HG03097 (cell line): ENCODE data around the gene KCNK3.
"Not testable (repeated sequence)": the region's sequence is repeated elsewhere in the genome, so short reads cannot be mapped to it uniquely, and the experiment has no call there.

Experiments used
- ATAC-seq: cut with Tn5 transposase; IDR thresholded peaks from one replicate; pipeline ENCODE4 v1.9.1; 2021; ENCODE audit not compliant: unreplicated experiment, low FRiP score

KCNK3 gene

DNA sequence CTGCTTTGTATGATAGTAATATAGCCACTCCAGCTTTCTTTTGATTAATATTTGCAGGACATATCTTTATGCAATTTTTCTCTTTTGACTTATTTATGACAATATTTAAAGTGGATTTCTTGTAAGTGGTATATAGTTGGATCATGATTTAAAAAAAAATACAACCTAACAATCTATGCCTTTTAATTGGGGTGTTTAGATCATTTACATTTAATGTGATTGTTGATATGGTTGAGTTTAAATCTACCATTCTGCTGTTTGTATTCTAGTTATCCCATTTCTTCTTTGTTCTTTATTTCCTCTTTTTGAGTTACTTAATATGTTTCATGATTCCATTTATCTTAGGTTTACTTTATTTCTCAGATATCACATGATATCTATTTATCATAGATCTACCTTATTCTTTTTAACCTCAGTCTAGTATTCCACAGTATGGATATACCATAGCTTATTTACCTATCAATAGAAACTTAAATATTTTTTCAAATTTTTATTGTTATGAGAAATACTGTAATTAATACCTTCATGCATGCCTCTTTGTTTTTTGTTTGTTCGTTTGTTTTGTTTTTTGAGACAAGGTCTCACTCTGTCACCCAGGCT, 32.1 kb upstream of the KCNK3 start:
- ATAC-seq, result no peak

DNA sequence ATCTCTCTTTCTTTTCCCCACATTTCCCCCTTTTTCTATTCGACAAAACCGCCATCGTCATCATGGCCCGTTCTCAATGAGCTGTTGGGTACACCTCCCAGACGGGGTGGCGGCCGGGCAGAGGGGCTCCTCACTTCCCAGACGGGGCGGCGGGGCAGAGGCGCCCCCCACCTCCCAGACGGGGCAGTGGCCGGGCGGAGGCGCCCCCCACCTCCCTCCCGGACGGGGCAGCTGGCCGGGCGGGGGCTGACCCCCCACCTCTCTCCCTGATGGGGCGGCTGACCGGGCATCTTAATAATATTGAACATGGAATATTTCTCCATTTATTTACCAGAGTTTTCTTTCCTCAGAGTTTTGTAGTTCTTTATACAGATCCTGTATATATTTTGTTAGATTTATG, 27.2 kb upstream of the KCNK3 start:
- ATAC-seq, result not testable (repeated sequence)

- no peak for ATAC-seq
Observed at GRCh38 chr2:26666671-26667070, 25.9 kb upstream of the KCNK3 start.

DNA sequence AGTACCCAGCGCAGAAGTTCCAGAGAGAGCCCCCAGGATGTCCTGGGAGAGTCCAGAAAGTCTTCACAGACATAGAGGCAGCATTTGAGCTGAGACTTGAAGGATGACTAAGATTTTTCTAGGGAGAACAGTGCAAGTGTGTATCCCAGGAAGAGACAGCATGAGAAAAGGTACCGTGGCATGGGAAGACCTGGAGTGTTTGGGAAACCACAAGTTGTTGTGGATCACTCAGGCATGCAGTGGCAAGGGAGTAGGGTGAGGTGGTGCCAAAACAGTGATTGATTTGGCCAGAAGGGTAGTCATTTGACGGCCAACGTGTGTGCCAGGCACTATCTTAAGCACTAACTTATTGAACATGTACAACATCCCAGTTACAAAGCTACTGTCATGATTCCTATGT, 24.5 kb upstream of the KCNK3 start:
- no peak for ATAC-seq

DNA sequence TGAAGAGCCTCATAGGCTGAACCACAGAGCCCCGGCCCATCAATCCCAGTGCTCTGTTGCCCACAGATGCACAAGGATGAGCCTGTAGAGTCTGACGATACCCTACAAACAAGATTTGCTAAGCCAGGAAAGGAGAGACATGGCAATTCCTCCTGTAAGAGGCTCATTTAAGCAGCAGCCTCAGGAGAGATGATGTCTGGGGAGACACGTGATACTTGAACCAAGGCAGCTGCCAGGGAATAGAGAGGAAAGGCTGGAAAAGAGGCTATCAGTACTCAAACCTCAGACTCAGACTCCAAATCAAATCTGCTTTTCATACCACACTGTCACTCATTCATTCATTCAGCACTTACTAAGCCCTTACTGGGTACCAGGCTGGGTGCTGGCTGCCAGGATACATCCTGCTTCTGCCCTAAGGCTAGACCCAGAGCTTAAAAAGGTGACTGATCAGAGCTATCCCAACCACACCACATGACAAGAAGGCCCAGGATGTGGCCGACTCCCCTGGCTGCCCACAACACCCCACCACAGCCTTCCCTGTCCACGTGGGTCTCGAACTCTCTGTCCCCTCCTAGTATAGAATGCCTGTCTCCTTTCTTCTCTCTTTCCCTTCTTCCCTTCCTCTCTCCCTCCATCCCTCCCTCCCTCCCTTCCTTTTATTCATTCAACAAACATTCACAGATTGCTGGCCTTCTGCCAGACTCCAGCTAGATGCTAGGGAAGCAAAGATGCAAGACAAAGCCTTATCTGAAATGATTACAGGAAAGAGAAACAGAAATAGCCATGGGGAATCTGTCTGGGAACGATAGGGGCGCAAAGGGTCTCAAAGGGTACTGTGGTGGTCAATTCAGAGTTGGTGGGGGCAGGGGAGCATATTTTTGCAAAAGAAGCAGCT, 23.4 kb upstream of the KCNK3 start:
- no peak for ATAC-seq

- ATAC-seq, result no peak
Observed at GRCh38 chr2:26670171-26670570, 22.4 kb upstream of the KCNK3 start.

DNA sequence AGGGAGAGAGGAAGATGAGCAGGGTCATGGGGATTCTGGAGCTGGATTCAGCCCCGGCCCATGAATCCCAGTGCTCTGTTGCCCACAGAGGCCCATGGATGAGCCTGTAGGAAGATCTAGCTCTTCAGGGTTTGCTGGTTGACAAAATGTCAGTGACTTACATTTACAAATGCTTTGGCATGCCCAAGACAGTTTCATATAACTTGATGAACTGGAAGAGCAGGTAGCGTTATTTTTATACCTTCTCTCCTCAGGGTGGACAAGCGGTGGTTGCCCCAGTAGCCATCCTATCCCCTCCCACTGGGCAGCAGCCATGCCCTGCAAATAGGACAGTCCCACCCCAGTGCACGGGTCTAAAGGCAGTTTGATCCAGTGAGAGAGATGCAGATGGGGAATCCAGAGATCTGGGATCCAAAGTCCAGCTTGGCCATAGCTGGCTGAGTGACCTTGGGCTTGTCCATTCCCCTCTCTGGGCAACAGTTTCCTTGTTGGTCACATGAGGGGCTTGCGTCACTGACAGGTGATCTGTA, 21.5 kb upstream of the KCNK3 start:
- ATAC-seq, result no peak

DNA sequence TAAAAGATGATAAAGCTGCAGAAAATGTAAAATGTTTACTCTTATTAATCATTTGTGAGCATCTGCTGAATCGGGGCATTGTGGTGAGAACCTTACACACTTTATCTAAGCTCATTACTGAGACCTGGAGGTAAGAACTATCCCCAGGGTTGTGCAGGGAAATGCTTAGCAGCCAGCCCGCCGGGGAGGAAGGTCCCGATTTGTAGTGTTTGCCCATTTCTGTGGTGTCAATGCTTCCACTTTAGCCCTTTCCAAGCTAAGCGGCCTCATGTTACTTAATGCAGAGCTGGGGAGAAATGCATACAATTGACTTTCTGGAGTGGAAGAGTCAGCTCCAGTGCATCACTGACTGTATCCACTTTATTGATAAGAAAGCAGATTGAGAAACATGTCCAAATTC, 20.8 kb upstream of the KCNK3 start:
- no peak for ATAC-seq

GRCh38 chr2:26672112-26672817, 20.3 kb upstream of the KCNK3 start:
- ATAC-seq, result no peak

- no peak for ATAC-seq
Observed at GRCh38 chr2:26672818-26673393, 19.6 kb upstream of the KCNK3 start.

- ATAC-seq, result no peak
Observed at GRCh38 chr2:26674002-26674751, 18.3 kb upstream of the KCNK3 start.

DNA sequence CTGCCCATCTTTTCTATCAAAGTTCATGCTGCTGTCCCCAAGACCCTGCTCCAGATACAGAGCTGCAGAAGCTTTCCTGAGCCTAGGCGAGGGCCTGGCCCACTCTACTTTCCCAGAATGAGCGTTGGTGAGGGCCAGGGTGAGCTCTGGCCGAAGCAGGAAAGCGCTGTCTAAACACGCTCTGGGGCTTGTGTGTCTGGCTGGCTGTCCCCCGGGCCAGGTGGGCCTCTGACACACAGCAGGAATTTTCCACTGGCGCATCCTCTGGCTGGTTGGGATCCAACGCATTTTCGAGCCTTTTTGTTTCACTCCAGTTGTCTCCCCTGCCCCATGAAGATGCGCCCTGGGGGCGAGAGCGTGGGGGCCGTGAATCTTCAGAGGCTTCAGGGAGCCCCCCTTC, 17.8 kb upstream of the KCNK3 start:
- no peak for ATAC-seq

DNA sequence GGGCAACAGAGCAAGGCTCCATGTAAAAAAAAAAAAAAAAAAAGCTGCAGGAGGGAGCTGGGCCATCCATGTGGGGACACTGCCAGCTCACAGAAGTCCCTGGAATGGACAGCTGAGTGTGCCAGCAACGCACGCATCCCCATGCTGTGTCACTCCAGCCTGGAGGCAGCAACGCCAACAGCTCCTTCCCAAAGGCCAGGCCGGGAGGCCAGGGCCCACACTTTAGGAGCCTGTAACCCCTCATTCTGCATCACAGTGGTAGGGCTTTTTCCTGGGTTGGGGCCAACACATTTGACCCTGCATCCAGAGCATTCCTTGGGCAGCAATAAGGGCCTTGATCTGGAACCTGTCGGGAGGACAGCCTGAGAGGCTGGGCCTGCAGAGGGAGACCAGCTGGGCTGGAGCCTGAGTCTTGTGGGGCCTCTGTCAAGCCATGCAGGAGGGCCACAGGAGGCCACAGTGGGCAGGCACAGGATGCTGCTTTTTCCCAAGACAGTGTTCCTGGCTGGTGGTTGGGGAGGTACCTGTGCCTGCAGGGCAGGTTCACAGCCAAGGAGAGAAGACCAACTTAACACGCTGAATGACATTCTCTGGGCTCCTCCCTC, 16.8 kb upstream of the KCNK3 start:
- ATAC-seq, result no peak

GRCh38 chr2:26678035-26678434, 14.5 kb upstream of the KCNK3 start:
- no peak for ATAC-seq

DNA sequence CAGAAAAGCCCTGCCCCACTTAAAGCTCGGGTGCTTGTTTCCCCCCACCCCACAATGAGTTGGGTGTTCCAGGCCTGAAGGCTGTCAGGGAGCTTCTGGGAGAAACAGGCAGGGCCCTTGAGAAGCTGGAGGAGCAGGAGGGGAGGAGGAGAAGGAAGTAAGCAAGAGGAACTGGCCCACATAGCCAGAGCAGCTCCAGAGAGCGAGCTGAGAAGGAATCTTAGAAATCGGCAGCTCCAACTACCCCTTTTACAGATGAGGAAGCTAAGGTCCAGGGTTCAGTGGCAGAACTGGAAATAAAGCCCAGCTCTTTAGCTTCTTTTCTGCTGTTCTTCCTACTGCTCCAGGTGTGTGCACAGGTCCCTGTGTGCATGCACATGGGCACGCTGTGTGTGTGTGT, 12.7 kb upstream of the KCNK3 start:
- no peak for ATAC-seq

- no peak for ATAC-seq
Observed at GRCh38 chr2:26681656-26682055, 10.9 kb upstream of the KCNK3 start.

DNA sequence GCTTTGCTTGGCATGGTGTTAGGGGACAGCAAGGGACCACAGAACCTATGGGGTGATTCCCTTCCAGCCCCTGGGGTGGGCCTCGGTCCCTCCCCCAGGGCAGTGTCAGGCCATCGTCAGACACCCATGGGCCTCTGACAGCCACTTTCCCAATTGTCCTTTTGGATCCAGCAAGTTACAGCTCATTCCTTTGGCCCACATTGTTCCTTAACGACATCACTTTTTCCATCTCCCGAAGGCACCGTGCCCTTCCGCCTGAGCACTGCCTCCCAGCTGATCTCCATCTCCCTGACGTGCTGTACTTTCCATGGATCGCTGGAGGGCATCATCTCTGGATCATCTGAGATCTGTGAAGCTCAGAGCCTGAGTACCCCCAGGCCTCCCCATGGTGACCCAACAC, 10.4 kb upstream of the KCNK3 start:
- ATAC-seq, result no peak

GRCh38 chr2:26683583-26683982, 8.9 kb upstream of the KCNK3 start:
- ATAC-seq, result no peak

GRCh38 chr2:26685341-26685740, 7.2 kb upstream of the KCNK3 start:
- no peak for ATAC-seq
